HepG2 (cell line): ENCODE data around the gene MYPN. TPM values are rescaled to one million over a fixed set of nuclear protein-coding genes. Genes with fewer than 3 reads are reported as not detected.

Experiments
- ATAC-seq: fragments of 200-7000 bp; cut with Tn5 transposase; 3 replicates; pipeline ENCODE4 v1.9.1; 2020; ENCODE audit warnings: mild to moderate bottlenecking, moderate library complexity
- BruUV-seq: library from RNA; stranded (reverse); fragments of 400-500 nt; replicated peaks from 2 replicates; lab custom pipeline; 2021; lab: Mats Ljungman, UMichigan
- CTCF ChIA-PET: fragments of 300-600 bp; formaldehyde crosslinking; extraction: SDS; loops from one replicate; lab custom pipeline; 2021; ENCODE audit warnings: low total read pairs, inconsistent platforms, low intra/inter-chr PET ratio; lab: Yijun Ruan, JAX
- POLR2A ChIA-PET: fragments of 350-600 bp; sonication (Branson Sonifier 250); formaldehyde crosslinking; loops from one replicate; lab custom pipeline; 2020; ENCODE audit warnings: antibody characterized with exemption, inconsistent platforms; lab: Yijun Ruan, JAX
- DNase-seq: peaks from one replicate; pipeline ENCODE4 v3.0.0-alpha.2; 2015; ENCODE audit warnings: low spot score
- FAIRE-seq: peaks from 3 replicates; lab custom pipeline; 2011; peaks lifted over from hg19 to GRCh38; lab: Jason Lieb, UNC
- H2AFZ ChIP-seq: one replicate; pipeline ENCODE4 v1.6.1; 2011; ENCODE audit warnings: low read length, inconsistent platforms
- H3K27ac ChIP-seq: fragments of 300-600 bp; 3 replicates; pipeline ENCODE4 v1.8.0; 2011; ENCODE audit warnings: mixed run types, mild to moderate bottlenecking, mixed read lengths, low read length, inconsistent platforms; ENCODE audit not compliant: insufficient read depth; ENCODE audit errors: extremely low read length
- H3K27me3 ChIP-seq, 2 experiments: fragments of 200-600 bp in 1 of 2; 2 replicates in 1 of 2; 3 replicates in 1 of 2; pipeline versions ENCODE4 v1.6.0 to v1.8.0; 2011; ENCODE audit warnings: low read length in 2 of 2, mild to moderate bottlenecking in 2 of 2, moderate library complexity in 2 of 2, inconsistent platforms in 1 of 2; ENCODE audit not compliant: insufficient read depth in 2 of 2, control insufficient read depth in 1 of 2
- H3K36me3 ChIP-seq, 2 experiments: fragments of 200-600 bp in 1 of 2; replicated peaks in 1 of 2; 2 replicates in 1 of 2; 3 replicates in 1 of 2; pipeline versions ENCODE4 v1.5.1 to v1.8.0; 2011; ENCODE audit warnings: low read length in 2 of 2, inconsistent platforms in 1 of 2; ENCODE audit not compliant: insufficient read depth in 2 of 2, control insufficient read depth in 1 of 2
- H3K4me1 ChIP-seq: 2 replicates; pipeline ENCODE4 v1.5.1; 2012; ENCODE audit warnings: low read length, inconsistent platforms; ENCODE audit not compliant: insufficient read depth
- H3K4me2 ChIP-seq: 2 replicates; pipeline ENCODE4 v1.6.0; 2011; ENCODE audit warnings: low read depth, low read length, inconsistent platforms
- H3K4me3 ChIP-seq, 3 experiments: fragments of 200-600 bp in 1 of 3; sonication (generic), shearing (Covaris generic) in 1 of 3; replicated peaks in 1 of 3; 2 replicates each; pipeline ENCODE4 v1.5.1; 2011 to 2016; ENCODE audit warnings: low read length in 3 of 3, inconsistent platforms in 2 of 3, low read depth in 2 of 3, mild to moderate bottlenecking in 2 of 3, control low read depth in 1 of 3, mixed read lengths in 1 of 3; ENCODE audit not compliant: insufficient read depth in 1 of 3
- H3K79me2 ChIP-seq: one replicate; pipeline ENCODE4 v1.6.1; 2011; ENCODE audit warnings: low read length, inconsistent platforms; ENCODE audit not compliant: insufficient read depth
- H3K9ac ChIP-seq: 2 replicates; pipeline ENCODE4 v1.6.0; 2011; ENCODE audit warnings: mild to moderate bottlenecking, low read depth, low read length, inconsistent platforms; ENCODE audit not compliant: insufficient read depth
- H3K9me3 ChIP-seq: 2 replicates; pipeline ENCODE4 v1.5.1; 2012; ENCODE audit warnings: mild to moderate bottlenecking, low read length
- H4K20me1 ChIP-seq: 2 replicates; pipeline ENCODE4 v1.6.0; 2011; ENCODE audit warnings: inconsistent platforms, mild to moderate bottlenecking, low read length, moderate library complexity; ENCODE audit not compliant: insufficient read depth
- ERF ChIP-seq: IDR thresholded peaks from 2 replicates; pipeline ENCODE4 v1.6.1; 2018; ENCODE audit warnings: missing biosample characterization, missing genetic modification reagents
- FOSL2 ChIP-seq: sonication (generic); formaldehyde crosslinking; IDR thresholded peaks from 2 replicates; pipeline ENCODE4 v1.4.0; 2020; ENCODE audit warnings: missing genetic modification reagents
- FOXP1 ChIP-seq, 2 experiments: fragments of 450-650 bp in 1 of 2; IDR thresholded peaks; 2 replicates each; pipeline ENCODE4 v1.6.1; 2017 to 2018; ENCODE audit warnings: antibody characterized with exemption in 1 of 2
- ISL2 ChIP-seq: sonication (generic); formaldehyde crosslinking; IDR thresholded peaks from 2 replicates; pipeline ENCODE4 v1.5.0; 2020; ENCODE audit warnings: missing genetic modification reagents
- NR3C1 ChIP-seq: sonication (generic); formaldehyde crosslinking; IDR thresholded peaks from 2 replicates; pipeline ENCODE4 v1.4.0; 2020; ENCODE audit warnings: missing genetic modification reagents
- SMC3 ChIP-seq: IDR thresholded peaks from 2 replicates; pipeline ENCODE4 v1.6.1; 2011; ENCODE audit warnings: low read length, improper control_type of control experiment
- SRSF1 ChIP-seq: fragments of 200-400 bp; formaldehyde crosslinking; optimal IDR thresholded peaks from 2 replicates; pipeline ENCODE3; 2017; ENCODE audit warnings: mild to moderate bottlenecking, low read depth, low read length, moderate library complexity
- ZNF382 ChIP-seq: sonication (generic); formaldehyde crosslinking; IDR thresholded peaks from 2 replicates; pipeline ENCODE4 v1.5.0; 2020; ENCODE audit warnings: missing genetic modification reagents, mild to moderate bottlenecking, borderline replicate concordance
- ZNF460 ChIP-seq: sonication (generic); formaldehyde crosslinking; IDR thresholded peaks from 2 replicates; pipeline ENCODE4 v1.5.1; 2020; ENCODE audit warnings: missing genetic modification reagents, mild to moderate bottlenecking, borderline replicate concordance
- WGBS: methylation state at CpG from one replicate; pipeline ENCODE4 v1.1.6; 2017; ENCODE audit warnings: low lambda C conversion rate; 5-methylcytosine and 5-hydroxymethylcytosine counted together
- in situ Hi-C: cut with HindIII; loops from 2 replicates; pipeline ENCODE4 v1.10.0; 2017; ENCODE audit warnings: low pct_unique_long_range_greater_than_20kb; ENCODE audit not compliant: extremely low pct_ligation_motif_present
- intact Hi-C: fragments of 100-400 bp; cut with micrococcal nuclease; formaldehyde crosslinking; loops from one replicate; pipeline ENCODE4 v1.10.0; 2022; ENCODE audit not compliant: unreplicated experiment
- polyA plus RNA-seq, 8 experiments: library from polyadenylated mRNA; depleted of rRNA in 3 of 8; stranded (reverse) in 7 of 8; unstranded in 1 of 8; fragments of >200 nt; fragmentation: Illumina TruSeq in 4 of 8; extraction: Trizol in 4 of 8; gene quantifications; 2 replicates each; pipeline versions ENCODE4 v1.2.1 to v1.2.3, GENCODE V29; 2011 to 2016; ENCODE audit warnings: low read depth in 4 of 8, missing spikeins in 1 of 8, mixed read lengths in 1 of 8; ENCODE audit not compliant: insufficient read depth in 1 of 8
- total RNA-seq, 5 experiments: library from RNA; depleted of rRNA; stranded (reverse); fragments of >200 nt; fragmentation: Illumina TruSeq; extraction: Trizol; gene quantifications; 2 replicates each; pipeline ENCODE4 v1.2.3, GENCODE V29; 2016; ENCODE audit warnings: low read depth in 1 of 5
- TF ChIP-seq, protein P1 (sequence below): sonication (generic); formaldehyde crosslinking; IDR thresholded peaks from 2 replicates; pipeline ENCODE4 v1.8.0; 2022; ENCODE audit warnings: mild to moderate bottlenecking, missing genetic modification reagents, borderline replicate concordance
- TF ChIP-seq, protein P2 (sequence below), 2 experiments: fragments of 450-650 bp in 1 of 2; sonication (generic) in 1 of 2; formaldehyde crosslinking in 1 of 2; IDR thresholded peaks; 2 replicates each; pipeline versions ENCODE4 v1.6.1 to v1.8.0; 2016 to 2022; ENCODE audit warnings: antibody characterized with exemption in 1 of 2, mild to moderate bottlenecking in 1 of 2, missing genetic modification reagents in 1 of 2
- TF ChIP-seq, protein P3 (sequence below): sonication (generic); formaldehyde crosslinking; IDR thresholded peaks from 2 replicates; pipeline ENCODE4 v1.4.0; 2020; ENCODE audit warnings: missing genetic modification reagents

The MYPN gene
- total and polyA plus RNA-seq, 2 of the 13 experiments (the other 11 are each of a cell fraction or from before 2014, with no cell fraction given), result not detected

DNA sequence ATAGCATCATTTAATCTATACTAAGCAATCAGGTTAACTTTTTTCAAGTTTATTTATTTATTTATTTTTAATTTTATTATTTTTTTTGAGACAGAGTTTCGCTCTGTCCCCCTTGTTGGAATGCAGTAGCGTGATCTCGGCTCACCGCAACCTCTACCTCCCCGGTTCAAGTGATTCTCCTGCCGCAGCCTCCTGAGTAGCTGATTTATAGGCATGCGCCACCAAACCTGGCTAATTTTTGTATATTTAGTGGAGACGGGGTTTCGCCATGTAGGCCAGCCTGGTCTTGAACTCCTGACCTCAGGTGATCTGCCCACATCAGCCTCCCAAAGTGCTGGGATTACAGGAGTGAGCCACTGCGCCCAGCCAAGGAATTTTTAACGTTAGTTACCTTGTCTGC, 635 bp upstream of the MYPN start (continued):
- TF ChIP-seq FOXP1 (IDR thresholded peaks at IDR 0.05) (no peak), FOXP1 (CRISPR knock-in tag; IDR thresholded peaks at IDR 0.05) (no peak), NR3C1 (CRISPR knock-in tag) (no peak), FOSL2 (no peak)
- TF ChIP-seq, protein P1, sequence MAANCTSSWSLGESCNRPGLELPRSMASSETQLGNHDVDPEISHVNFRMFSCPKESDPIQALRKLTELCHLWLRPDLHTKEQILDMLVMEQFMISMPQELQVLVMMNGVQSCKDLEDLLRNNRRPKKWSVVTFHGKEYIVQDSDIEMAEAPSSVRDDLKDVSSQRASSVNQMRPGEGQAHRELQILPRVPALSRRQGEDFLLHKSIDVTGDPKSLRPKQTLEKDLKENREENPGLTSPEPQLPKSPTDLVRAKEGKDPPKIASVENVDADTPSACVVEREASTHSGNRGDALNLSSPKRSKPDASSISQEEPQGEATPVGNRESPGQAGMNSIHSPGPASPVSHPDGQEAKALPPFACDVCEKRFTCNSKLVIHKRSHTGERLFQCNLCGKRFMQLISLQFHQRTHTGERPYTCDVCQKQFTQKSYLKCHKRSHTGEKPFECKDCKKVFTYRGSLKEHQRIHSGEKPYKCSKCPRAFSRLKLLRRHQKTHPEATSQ, result no peak

DNA sequence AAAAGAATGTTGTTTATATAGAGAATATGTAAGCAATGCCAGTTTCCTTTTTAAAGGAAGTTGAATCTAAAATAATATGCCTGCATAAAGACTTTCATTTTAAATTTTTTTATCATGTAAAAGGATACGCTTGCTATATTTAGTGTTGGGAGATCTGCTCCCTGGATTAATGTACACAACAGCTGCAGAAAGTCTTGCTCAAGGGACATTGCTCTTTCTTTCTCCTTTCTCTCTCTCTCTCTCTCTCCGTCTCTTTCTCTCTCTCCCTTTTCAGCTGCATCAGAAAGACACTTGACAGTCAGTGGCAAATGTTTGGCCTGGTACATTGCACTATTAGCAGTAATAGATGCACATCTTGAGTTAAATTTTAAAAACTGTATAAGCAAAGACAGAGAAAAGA, 739 bp downstream of the MYPN start:
- POLR2A ChIA-PET, result no interaction called here
- BruUV-seq, result no TSS peak
- no peaks in the 10 kb centered on the region for H3K36me3 ChIP-seq
- intact Hi-C loops (no loop called here), in situ Hi-C loops (no loop called here)
- no peak overlapping the region for H3K4me3 ChIP-seq
- no peak overlapping the region for H3K9ac ChIP-seq
- CTCF ChIA-PET, result no interaction called here
- 47% methylated on average over 2 of the region's 2 CpGs for WGBS
- H3K4me1 ChIP-seq, result 0 out of 2 replicates have a peak, but pooled peaks cover 6% of the 10 kb centered on the region
- no peak overlapping the region for H3K27ac ChIP-seq
- ATAC-seq, result no peak
- H2AFZ ChIP-seq, result no peak overlapping the region
- H3K79me2 ChIP-seq, result no peaks in the 10 kb centered on the region
- no peak for DNase-seq
- no peaks in the 10 kb centered on the region for H3K9me3 ChIP-seq
- no peak overlapping the region for H3K4me2 ChIP-seq
- H4K20me1 ChIP-seq, result no peaks in the 10 kb centered on the region
- H3K27me3 ChIP-seq, result peaks cover 0 to 3% of the 10 kb centered on the region in 2 experiments; a peak in 1 of 5 replicates
- FAIRE-seq, result no peak
- TF ChIP-seq ISL2 (no peak), ZNF460 (CRISPR knock-in tag) (no peak), ERF (CRISPR knock-in tag) (no peak), SRSF1 (no peak), SMC3 (no peak), ZNF382 (no peak)
- TF ChIP-seq, protein P2, sequence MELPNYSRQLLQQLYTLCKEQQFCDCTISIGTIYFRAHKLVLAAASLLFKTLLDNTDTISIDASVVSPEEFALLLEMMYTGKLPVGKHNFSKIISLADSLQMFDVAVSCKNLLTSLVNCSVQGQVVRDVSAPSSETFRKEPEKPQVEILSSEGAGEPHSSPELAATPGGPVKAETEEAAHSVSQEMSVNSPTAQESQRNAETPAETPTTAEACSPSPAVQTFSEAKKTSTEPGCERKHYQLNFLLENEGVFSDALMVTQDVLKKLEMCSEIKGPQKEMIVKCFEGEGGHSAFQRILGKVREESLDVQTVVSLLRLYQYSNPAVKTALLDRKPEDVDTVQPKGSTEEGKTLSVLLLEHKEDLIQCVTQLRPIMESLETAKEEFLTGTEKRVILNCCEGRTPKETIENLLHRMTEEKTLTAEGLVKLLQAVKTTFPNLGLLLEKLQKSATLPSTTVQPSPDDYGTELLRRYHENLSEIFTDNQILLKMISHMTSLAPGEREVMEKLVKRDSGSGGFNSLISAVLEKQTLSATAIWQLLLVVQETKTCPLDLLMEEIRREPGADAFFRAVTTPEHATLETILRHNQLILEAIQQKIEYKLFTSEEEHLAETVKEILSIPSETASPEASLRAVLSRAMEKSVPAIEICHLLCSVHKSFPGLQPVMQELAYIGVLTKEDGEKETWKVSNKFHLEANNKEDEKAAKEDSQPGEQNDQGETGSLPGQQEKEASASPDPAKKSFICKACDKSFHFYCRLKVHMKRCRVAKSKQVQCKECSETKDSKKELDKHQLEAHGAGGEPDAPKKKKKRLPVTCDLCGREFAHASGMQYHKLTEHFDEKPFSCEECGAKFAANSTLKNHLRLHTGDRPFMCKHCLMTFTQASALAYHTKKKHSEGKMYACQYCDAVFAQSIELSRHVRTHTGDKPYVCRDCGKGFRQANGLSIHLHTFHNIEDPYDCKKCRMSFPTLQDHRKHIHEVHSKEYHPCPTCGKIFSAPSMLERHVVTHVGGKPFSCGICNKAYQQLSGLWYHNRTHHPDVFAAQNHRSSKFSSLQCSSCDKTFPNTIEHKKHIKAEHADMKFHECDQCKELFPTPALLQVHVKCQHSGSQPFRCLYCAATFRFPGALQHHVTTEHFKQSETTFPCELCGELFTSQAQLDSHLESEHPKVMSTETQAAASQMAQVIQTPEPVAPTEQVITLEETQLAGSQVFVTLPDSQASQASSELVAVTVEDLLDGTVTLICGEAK (IDR thresholded peaks at IDR 0.05), result no peak
- TF ChIP-seq, protein P2 (CRISPR knock-in tag; IDR thresholded peaks at IDR 0.05), result no peak
- TF ChIP-seq, protein P3, sequence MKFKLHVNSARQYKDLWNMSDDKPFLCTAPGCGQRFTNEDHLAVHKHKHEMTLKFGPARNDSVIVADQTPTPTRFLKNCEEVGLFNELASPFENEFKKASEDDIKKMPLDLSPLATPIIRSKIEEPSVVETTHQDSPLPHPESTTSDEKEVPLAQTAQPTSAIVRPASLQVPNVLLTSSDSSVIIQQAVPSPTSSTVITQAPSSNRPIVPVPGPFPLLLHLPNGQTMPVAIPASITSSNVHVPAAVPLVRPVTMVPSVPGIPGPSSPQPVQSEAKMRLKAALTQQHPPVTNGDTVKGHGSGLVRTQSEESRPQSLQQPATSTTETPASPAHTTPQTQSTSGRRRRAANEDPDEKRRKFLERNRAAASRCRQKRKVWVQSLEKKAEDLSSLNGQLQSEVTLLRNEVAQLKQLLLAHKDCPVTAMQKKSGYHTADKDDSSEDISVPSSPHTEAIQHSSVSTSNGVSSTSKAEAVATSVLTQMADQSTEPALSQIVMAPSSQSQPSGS, result no peak
